RWPE2 (cell line): Measurements from ENCODE around the gene LMOD3.

Source experiments
- ATAC-seq: fragments of 200-7000 bp; cut with Tn5 transposase; 3 replicates; pipeline ENCODE4 v1.9.1; 2021; ENCODE audit warnings: low read depth
- DNase-seq: peaks from one replicate; pipeline ENCODE4 v3.0.0-alpha.2; 2020; ENCODE audit warnings: low spot score
- H3K27ac ChIP-seq: fragments of 450-650 bp; 2 replicates; pipeline ENCODE4 v1.5.1; 2017; ENCODE audit warnings: mild to moderate bottlenecking; ENCODE audit not compliant: poor library complexity, severe bottlenecking
- H3K27me3 ChIP-seq: fragments of 250-450 bp; sonication (Bioruptor Pico); 2 replicates; pipeline ENCODE4 v1.5.1; 2021; ENCODE audit warnings: mild to moderate bottlenecking, moderate library complexity; ENCODE audit not compliant: insufficient read depth, poor library complexity, severe bottlenecking
- H3K36me3 ChIP-seq: fragments of 250-450 bp; sonication (Bioruptor Pico); 2 replicates; pipeline ENCODE4 v1.5.1; 2020; ENCODE audit warnings: low read depth, mild to moderate bottlenecking, moderate library complexity
- H3K4me1 ChIP-seq: fragments of 250-450 bp; sonication (Bioruptor Pico); 2 replicates; pipeline ENCODE4 v1.5.1; 2021; ENCODE audit warnings: mild to moderate bottlenecking, moderate library complexity; ENCODE audit not compliant: insufficient read depth, poor library complexity, severe bottlenecking
- H3K4me3 ChIP-seq: fragments of 250-450 bp; sonication (Bioruptor Pico); 2 replicates; pipeline ENCODE4 v1.5.1; 2021; ENCODE audit warnings: mild to moderate bottlenecking, moderate library complexity; ENCODE audit not compliant: severe bottlenecking
- H3K9me3 ChIP-seq: fragments of 250-450 bp; sonication (Bioruptor Pico); 2 replicates; pipeline ENCODE4 v1.5.1; 2021; ENCODE audit warnings: mild to moderate bottlenecking, moderate library complexity; ENCODE audit not compliant: severe bottlenecking
- CTCF ChIP-seq: fragments of 450-650 bp; IDR thresholded peaks from one replicate; pipeline ENCODE4 v1.5.1; 2017; ENCODE audit warnings: mild to moderate bottlenecking, moderate library complexity; ENCODE audit not compliant: poor library complexity, severe bottlenecking

Gene LMOD3

GRCh38 chr3:69120879-69121464 is 1.4 kb downstream of the LMOD3 start:
- H3K9me3 ChIP-seq: no peaks in the 10 kb centered on the region
- H3K4me3 ChIP-seq: no peak overlapping the region
- H3K27ac ChIP-seq: no peak overlapping the region
- DNase-seq: no peak
- TF ChIP-seq CTCF: peak; percentile 97
- H3K36me3 ChIP-seq: no peaks in the 10 kb centered on the region
- peak; percentile 74 for ATAC-seq
- no peaks in the 10 kb centered on the region for H3K27me3 ChIP-seq
- H3K4me1 ChIP-seq: peaks cover 8% of the 10 kb centered on the region

- H3K36me3 ChIP-seq: no peaks in the 10 kb centered on the region
- TF ChIP-seq CTCF: no peak
- no peaks in the 10 kb centered on the region for H3K27me3 ChIP-seq
- H3K4me1 ChIP-seq: peaks cover 12% of the 10 kb centered on the region
- H3K4me3 ChIP-seq: no peak overlapping the region
- no peaks in the 10 kb centered on the region for H3K9me3 ChIP-seq
- no peak overlapping the region for H3K27ac ChIP-seq
- DNase-seq (no peak), ATAC-seq (no peak)
Observed at GRCh38 chr3:69119681-69120080, 2.7 kb downstream of the LMOD3 start.

GRCh38 chr3:69119138-69119537 is 3.3 kb downstream of the LMOD3 start:
- H3K4me3 ChIP-seq: no peak overlapping the region
- no peak overlapping the region for H3K27ac ChIP-seq
- TF ChIP-seq CTCF: no peak
- H3K9me3 ChIP-seq: no peaks in the 10 kb centered on the region
- H3K36me3 ChIP-seq: no peaks in the 10 kb centered on the region
- DNase-seq (no peak), ATAC-seq (no peak)
- no peaks in the 10 kb centered on the region for H3K27me3 ChIP-seq
- peaks cover 12% of the 10 kb centered on the region for H3K4me1 ChIP-seq

- Histone ChIP-seq H3K9me3 (no peaks in the 10 kb centered on the region), H3K36me3 (no peaks in the 10 kb centered on the region), H3K27me3 (no peaks in the 10 kb centered on the region), H3K4me1 (peaks cover 12% of the 10 kb centered on the region), H3K27ac (no peak overlapping the region), H3K4me3 (no peak overlapping the region)
- no peak for TF ChIP-seq CTCF
- DNase-seq (no peak), ATAC-seq (no peak)
Observed at GRCh38 chr3:69118555-69118954, 3.8 kb downstream of the LMOD3 start.

- H3K4me3 ChIP-seq: no peak overlapping the region
- ATAC-seq (peak; percentile 49; the same call in 1 of the 3 replicates), DNase-seq (no peak)
- H3K36me3 ChIP-seq: no peaks in the 10 kb centered on the region
- H3K27me3 ChIP-seq: no peaks in the 10 kb centered on the region
- peaks cover 12% of the 10 kb centered on the region for H3K4me1 ChIP-seq
- TF ChIP-seq CTCF: no peak
- H3K27ac ChIP-seq: no peak overlapping the region
- no peaks in the 10 kb centered on the region for H3K9me3 ChIP-seq
Observed at GRCh38 chr3:69116897-69117296, 5.5 kb downstream of the LMOD3 start.
